ENCODE results near the gene CCSER1.
"Not testable (repeated sequence)": the region's sequence is repeated elsewhere in the genome, so short reads cannot be mapped to it uniquely, and the experiment has no call there.

Gene CCSER1

DNA sequence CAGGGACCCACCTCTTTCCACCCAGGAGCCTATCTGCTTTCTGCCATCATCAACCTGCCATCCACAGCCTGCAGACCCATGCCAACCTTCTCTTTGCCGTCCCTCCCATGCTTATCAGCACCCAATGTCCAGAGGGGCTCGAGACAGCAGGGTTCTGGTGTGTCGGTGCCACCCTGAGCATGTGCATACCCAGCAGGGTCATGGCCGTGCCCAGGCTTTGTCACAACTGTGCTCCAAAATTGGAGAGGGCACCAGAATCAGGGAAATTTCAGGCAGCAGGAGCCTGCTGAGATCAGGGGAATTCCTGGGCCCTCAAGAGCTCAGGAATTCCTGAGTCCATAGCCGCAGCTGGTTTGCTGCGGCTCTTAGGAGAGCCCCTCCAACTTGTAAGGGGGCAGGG is 330.6 kb downstream of the CCSER1 start:
- Histone ChIP-seq H3K4me3 (ENCODE audit: low read length) (no peak overlapping the region), H3K4me1 (ENCODE audit: control insufficient read depth, low read depth, low read length) (no peaks in the 10 kb centered on the region), H3K9me3 (ENCODE audit: control insufficient read depth, low read depth, low read length) (no peaks in the 10 kb centered on the region), H3K36me3 (ENCODE audit: control insufficient read depth, low read depth, low read length) (no peaks in the 10 kb centered on the region), H3K27ac (ENCODE audit: low read length) (no peak overlapping the region), H3K9ac (ENCODE audit: low read length) (no peak overlapping the region), H3K27me3 (ENCODE audit: control insufficient read depth, insufficient read depth, low read length) (no peaks in the 10 kb centered on the region)

DNA sequence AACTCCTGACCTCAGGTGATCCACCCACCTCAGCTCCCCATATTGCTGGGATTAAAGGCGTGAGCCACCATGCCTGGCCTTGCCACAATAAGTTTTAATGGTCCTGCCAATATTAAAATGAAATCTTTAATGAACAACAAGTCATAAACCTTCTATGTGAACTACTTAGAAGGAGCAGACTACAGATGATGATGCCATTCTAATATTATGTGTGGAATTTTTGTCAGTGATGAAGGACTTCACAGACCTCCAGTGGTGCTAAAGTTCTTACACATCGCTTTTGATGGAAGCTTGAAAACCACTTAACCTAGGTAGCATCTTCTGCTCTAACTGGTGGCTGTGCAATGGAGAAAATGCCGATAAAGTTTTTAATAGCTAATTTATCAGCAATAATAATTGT is 331.4 kb downstream of the CCSER1 start:
- no peak overlapping the region for H3K4me3 ChIP-seq (ENCODE audit: low read length)
- H3K27ac ChIP-seq (ENCODE audit: low read length), result no peak overlapping the region
- no peaks in the 10 kb centered on the region for H3K4me1 ChIP-seq (ENCODE audit: control insufficient read depth, low read depth, low read length)
- H3K9ac ChIP-seq (ENCODE audit: low read length), result no peak overlapping the region
- no peaks in the 10 kb centered on the region for H3K36me3 ChIP-seq (ENCODE audit: control insufficient read depth, low read depth, low read length)
- H3K9me3 ChIP-seq (ENCODE audit: control insufficient read depth, low read depth, low read length), result no peaks in the 10 kb centered on the region
- no peaks in the 10 kb centered on the region for H3K27me3 ChIP-seq (ENCODE audit: control insufficient read depth, insufficient read depth, low read length)

- Histone ChIP-seq H3K27me3 (ENCODE audit: control insufficient read depth, insufficient read depth, low read length) (no peaks in the 10 kb centered on the region), H3K36me3 (ENCODE audit: control insufficient read depth, low read depth, low read length) (no peaks in the 10 kb centered on the region), H3K4me3 (ENCODE audit: low read length) (no peak overlapping the region), H3K9me3 (ENCODE audit: control insufficient read depth, low read depth, low read length) (no peaks in the 10 kb centered on the region), H3K4me1 (ENCODE audit: control insufficient read depth, low read depth, low read length) (no peaks in the 10 kb centered on the region), H3K27ac (ENCODE audit: low read length) (no peak overlapping the region), H3K9ac (ENCODE audit: low read length) (no peak overlapping the region)
Measured at GRCh38 chr4:90474484-90474883, 347.3 kb downstream of the CCSER1 start.

GRCh38 chr4:90476019-90476418 is 348.8 kb downstream of the CCSER1 start:
- Histone ChIP-seq H3K36me3 (ENCODE audit: control insufficient read depth, low read depth, low read length) (no peaks in the 10 kb centered on the region), H3K9me3 (ENCODE audit: control insufficient read depth, low read depth, low read length) (no peaks in the 10 kb centered on the region), H3K4me3 (ENCODE audit: low read length) (no peak overlapping the region), H3K27me3 (ENCODE audit: control insufficient read depth, insufficient read depth, low read length) (no peaks in the 10 kb centered on the region), H3K9ac (ENCODE audit: low read length) (no peak overlapping the region), H3K27ac (ENCODE audit: low read length) (no peak overlapping the region), H3K4me1 (ENCODE audit: control insufficient read depth, low read depth, low read length) (no peaks in the 10 kb centered on the region)

DNA sequence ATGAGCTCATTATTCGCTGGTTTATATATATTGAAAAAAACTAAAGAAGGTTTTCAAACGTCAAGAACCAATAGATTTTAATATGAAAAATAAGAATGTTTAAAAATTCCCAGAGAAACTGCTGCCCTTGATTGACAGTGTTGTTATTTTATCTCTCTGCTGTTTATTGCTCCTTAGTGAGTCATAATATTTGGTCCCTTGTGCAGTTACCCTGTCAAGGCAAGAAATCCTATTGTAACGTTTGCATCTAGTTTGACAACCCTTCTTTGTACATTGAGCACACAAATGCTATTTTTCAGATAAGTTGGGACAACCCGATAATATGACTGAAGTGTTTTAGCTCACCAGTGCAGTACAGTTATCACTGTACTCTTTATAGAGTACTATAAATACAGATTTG is 349.4 kb downstream of the CCSER1 start:
- H3K4me1 ChIP-seq (ENCODE audit: control insufficient read depth, low read depth, low read length), result no peaks in the 10 kb centered on the region
- no peak overlapping the region for H3K4me3 ChIP-seq (ENCODE audit: low read length)
- no peak overlapping the region for H3K27ac ChIP-seq (ENCODE audit: low read length)
- H3K27me3 ChIP-seq (ENCODE audit: control insufficient read depth, insufficient read depth, low read length), result no peaks in the 10 kb centered on the region
- H3K36me3 ChIP-seq (ENCODE audit: control insufficient read depth, low read depth, low read length), result no peaks in the 10 kb centered on the region
- H3K9ac ChIP-seq (ENCODE audit: low read length), result no peak overlapping the region
- no peaks in the 10 kb centered on the region for H3K9me3 ChIP-seq (ENCODE audit: control insufficient read depth, low read depth, low read length)

GRCh38 chr4:90484894-90485293 is 357.7 kb downstream of the CCSER1 start:
- not testable (repeated sequence) for H3K4me1 ChIP-seq (ENCODE audit: control insufficient read depth, low read depth, low read length); H3K4me3 ChIP-seq (ENCODE audit: low read length); H3K27ac ChIP-seq (ENCODE audit: low read length); H3K36me3 ChIP-seq (ENCODE audit: control insufficient read depth, low read depth, low read length); H3K9ac ChIP-seq (ENCODE audit: low read length); H3K27me3 ChIP-seq (ENCODE audit: control insufficient read depth, insufficient read depth, low read length)
- H3K9me3 ChIP-seq (ENCODE audit: control insufficient read depth, low read depth, low read length), result peaks cover 14% of the 10 kb centered on the region

GRCh38 chr4:90486346-90486745 is 359.2 kb downstream of the CCSER1 start:
- Histone ChIP-seq H3K27ac (ENCODE audit: low read length) (no peak overlapping the region), H3K4me3 (ENCODE audit: low read length) (no peak overlapping the region), H3K27me3 (ENCODE audit: control insufficient read depth, insufficient read depth, low read length) (no peaks in the 10 kb centered on the region), H3K9me3 (ENCODE audit: control insufficient read depth, low read depth, low read length) (peaks cover 14% of the 10 kb centered on the region), H3K9ac (ENCODE audit: low read length) (no peak overlapping the region), H3K4me1 (ENCODE audit: control insufficient read depth, low read depth, low read length) (no peaks in the 10 kb centered on the region), H3K36me3 (ENCODE audit: control insufficient read depth, low read depth, low read length) (no peaks in the 10 kb centered on the region)

DNA sequence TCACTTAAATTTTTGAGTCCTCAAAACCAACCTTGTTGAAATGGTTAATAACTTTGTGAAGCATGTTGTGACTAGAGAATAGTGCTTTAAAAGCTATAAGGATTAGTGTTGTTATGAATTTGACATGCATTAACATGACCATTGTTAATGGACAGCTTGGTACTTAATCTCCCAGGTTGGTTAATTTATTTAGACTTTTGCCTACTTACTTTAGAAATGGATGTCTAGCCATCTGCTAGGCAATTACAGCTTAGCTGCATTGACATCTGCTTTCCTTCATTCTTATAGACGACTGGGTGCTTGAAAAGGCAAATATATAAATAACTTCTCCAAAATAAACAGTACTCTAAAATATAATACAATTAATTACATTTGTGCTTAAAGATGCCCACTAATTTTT is 368.0 kb downstream of the CCSER1 start:
- H3K4me1 ChIP-seq (ENCODE audit: control insufficient read depth, low read depth, low read length), result no peaks in the 10 kb centered on the region
- no peaks in the 10 kb centered on the region for H3K9me3 ChIP-seq (ENCODE audit: control insufficient read depth, low read depth, low read length)
- no peak overlapping the region for H3K4me3 ChIP-seq (ENCODE audit: low read length)
- H3K27me3 ChIP-seq (ENCODE audit: control insufficient read depth, insufficient read depth, low read length), result no peaks in the 10 kb centered on the region
- no peak overlapping the region for H3K9ac ChIP-seq (ENCODE audit: low read length)
- no peak overlapping the region for H3K27ac ChIP-seq (ENCODE audit: low read length)
- no peaks in the 10 kb centered on the region for H3K36me3 ChIP-seq (ENCODE audit: control insufficient read depth, low read depth, low read length)

DNA sequence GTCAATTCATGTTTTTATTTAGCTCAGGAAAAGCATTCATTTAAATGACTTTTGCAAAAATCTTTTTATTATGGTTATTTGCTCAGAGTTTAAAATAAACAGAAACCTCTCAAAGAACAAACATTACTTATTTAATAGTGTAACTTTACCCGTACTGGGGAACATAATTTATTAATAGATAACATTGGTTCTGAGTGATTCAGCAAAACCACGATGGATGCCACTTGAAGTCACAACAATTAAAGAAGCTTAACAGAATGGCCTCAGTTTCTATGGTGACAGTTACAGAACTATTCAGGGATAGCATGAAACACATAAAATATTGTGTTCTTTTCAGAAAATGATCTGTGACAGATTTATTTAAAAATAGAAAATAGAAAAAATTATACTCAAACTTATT is 368.7 kb downstream of the CCSER1 start:
- Histone ChIP-seq H3K36me3 (ENCODE audit: control insufficient read depth, low read depth, low read length) (no peaks in the 10 kb centered on the region), H3K27me3 (ENCODE audit: control insufficient read depth, insufficient read depth, low read length) (no peaks in the 10 kb centered on the region), H3K27ac (ENCODE audit: low read length) (no peak overlapping the region), H3K9me3 (ENCODE audit: control insufficient read depth, low read depth, low read length) (no peaks in the 10 kb centered on the region), H3K4me3 (ENCODE audit: low read length) (no peak overlapping the region), H3K9ac (ENCODE audit: low read length) (no peak overlapping the region), H3K4me1 (ENCODE audit: control insufficient read depth, low read depth, low read length) (no peaks in the 10 kb centered on the region)

GRCh38 chr4:90498175-90498574 is 371.0 kb downstream of the CCSER1 start:
- no peaks in the 10 kb centered on the region for H3K36me3 ChIP-seq (ENCODE audit: control insufficient read depth, low read depth, low read length)
- no peak overlapping the region for H3K9ac ChIP-seq (ENCODE audit: low read length)
- no peak overlapping the region for H3K4me3 ChIP-seq (ENCODE audit: low read length)
- no peaks in the 10 kb centered on the region for H3K4me1 ChIP-seq (ENCODE audit: control insufficient read depth, low read depth, low read length)
- no peak overlapping the region for H3K27ac ChIP-seq (ENCODE audit: low read length)
- H3K27me3 ChIP-seq (ENCODE audit: control insufficient read depth, insufficient read depth, low read length), result no peaks in the 10 kb centered on the region
- H3K9me3 ChIP-seq (ENCODE audit: control insufficient read depth, low read depth, low read length), result peaks cover 13% of the 10 kb centered on the region

DNA sequence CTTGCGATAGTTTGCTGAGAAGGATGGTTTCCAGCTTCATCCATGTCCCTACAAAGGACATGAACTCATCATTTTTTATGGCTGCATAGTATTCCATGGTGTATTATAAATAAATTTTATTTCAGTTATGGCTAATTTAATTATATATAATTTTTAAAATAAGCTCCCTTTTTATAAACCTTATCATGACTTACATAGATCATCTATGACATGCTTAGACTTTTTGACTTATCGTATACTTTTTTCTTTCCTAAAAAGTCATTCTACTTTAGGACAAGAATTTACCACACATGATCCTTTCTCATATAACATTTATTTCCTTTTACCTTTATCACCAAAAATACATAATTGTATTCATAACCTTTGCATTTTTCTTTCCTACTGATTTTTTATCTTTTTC is 376.5 kb downstream of the CCSER1 start:
- Histone ChIP-seq H3K36me3 (ENCODE audit: control insufficient read depth, low read depth, low read length) (no peaks in the 10 kb centered on the region), H3K9me3 (ENCODE audit: control insufficient read depth, low read depth, low read length) (peaks cover 39% of the 10 kb centered on the region), H3K27me3 (ENCODE audit: control insufficient read depth, insufficient read depth, low read length) (no peaks in the 10 kb centered on the region), H3K4me1 (ENCODE audit: control insufficient read depth, low read depth, low read length) (no peaks in the 10 kb centered on the region), H3K27ac (ENCODE audit: low read length) (no peak overlapping the region), H3K4me3 (ENCODE audit: low read length) (no peak overlapping the region), H3K9ac (ENCODE audit: low read length) (no peak overlapping the region)

DNA sequence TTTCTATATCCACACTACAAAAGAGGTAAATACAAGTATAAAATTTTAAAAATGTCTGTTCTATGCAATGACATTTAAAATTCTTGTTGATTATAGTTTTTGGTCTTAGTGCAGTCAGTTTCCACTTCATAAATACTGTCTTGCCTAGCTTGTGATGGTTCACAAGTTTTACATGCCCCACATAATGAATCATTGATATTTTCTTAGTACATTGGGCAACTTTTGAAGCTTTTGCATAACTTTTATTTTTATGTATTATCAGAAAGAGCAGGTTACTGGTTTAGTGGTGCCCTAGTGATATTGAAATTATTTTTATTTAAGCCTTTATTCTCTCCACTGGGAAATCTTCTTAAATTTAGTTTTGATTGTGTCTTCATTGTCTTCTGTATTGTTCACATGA is 388.0 kb downstream of the CCSER1 start:
- H3K36me3 ChIP-seq (ENCODE audit: control insufficient read depth, low read depth, low read length), result no peaks in the 10 kb centered on the region
- H3K9me3 ChIP-seq (ENCODE audit: control insufficient read depth, low read depth, low read length), result no peaks in the 10 kb centered on the region
- H3K27ac ChIP-seq (ENCODE audit: low read length), result no peak overlapping the region
- no peak overlapping the region for H3K9ac ChIP-seq (ENCODE audit: low read length)
- H3K4me1 ChIP-seq (ENCODE audit: control insufficient read depth, low read depth, low read length), result no peaks in the 10 kb centered on the region
- no peaks in the 10 kb centered on the region for H3K27me3 ChIP-seq (ENCODE audit: control insufficient read depth, insufficient read depth, low read length)
- no peak overlapping the region for H3K4me3 ChIP-seq (ENCODE audit: low read length)
